ENCODE data around the gene CLSTN3.
"Not testable (repeated sequence)": the region's sequence is repeated elsewhere in the genome, so short reads cannot be mapped to it uniquely, and the experiment has no call there.

The CLSTN3 gene

DNA sequence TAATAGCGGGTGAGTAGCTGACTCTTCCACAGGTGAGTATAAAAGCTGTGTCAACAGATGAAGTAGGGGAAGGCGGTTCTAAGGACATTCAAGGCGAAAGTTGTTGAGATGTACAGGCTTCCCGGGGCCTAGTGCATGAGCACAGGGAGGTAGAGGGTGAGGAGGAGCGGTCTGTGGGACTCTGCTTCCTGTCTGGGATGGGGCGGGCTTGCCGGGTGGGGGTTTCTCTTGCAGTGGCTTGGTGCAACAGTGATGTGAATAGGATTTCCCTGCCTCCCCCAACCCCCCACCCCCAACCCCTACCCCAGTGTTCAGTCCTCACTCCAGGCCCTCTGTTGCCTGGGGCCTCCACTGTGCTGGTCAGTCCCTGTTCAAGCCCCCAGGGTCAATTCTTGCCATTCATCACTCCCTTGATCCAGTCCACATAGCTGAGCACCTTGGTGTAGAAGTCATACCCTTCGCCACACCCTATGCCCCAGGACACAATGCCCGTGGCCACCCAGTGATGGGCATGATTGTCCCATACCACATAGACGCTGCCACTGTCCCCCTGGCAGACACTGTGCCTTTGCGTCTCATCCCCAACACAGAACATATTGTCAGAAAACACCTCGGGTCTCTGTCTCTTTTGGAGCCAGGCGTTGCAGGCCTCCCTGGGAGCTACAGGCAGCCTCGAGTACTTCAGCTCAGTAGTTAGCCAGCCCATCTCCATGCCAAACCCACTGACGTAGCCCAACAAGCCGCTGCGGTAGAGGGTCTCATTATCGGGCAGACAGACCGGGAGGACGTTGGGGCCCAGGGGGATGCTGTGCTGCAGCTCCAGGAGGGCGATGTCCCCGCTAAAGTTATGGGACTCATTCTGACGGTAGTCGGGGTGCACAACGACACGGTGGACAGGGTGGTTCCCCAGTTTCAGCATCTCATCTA, 33.9 kb upstream of the CLSTN3 start:
- DNase-seq, result no peak
- ATAC-seq (replicated peaks), result no peak
- H3K4me1 Mint-ChIP-seq (ENCODE audit: low read depth in 2 of 2), result peaks cover 10 to 13% of the 10 kb centered on the region in 2 donors
- no peak overlapping the region for H3K4me3 Mint-ChIP-seq
- peaks cover 10% of the 10 kb centered on the region for H3K36me3 Mint-ChIP-seq (ENCODE audit: insufficient read depth)
- H3K27ac Mint-ChIP-seq, result peak overlapping the region; percentile 55 to 73
- H3K9me3 Mint-ChIP-seq, result no peaks in the 10 kb centered on the region
- H3K27me3 Mint-ChIP-seq, result no peaks in the 10 kb centered on the region

DNA sequence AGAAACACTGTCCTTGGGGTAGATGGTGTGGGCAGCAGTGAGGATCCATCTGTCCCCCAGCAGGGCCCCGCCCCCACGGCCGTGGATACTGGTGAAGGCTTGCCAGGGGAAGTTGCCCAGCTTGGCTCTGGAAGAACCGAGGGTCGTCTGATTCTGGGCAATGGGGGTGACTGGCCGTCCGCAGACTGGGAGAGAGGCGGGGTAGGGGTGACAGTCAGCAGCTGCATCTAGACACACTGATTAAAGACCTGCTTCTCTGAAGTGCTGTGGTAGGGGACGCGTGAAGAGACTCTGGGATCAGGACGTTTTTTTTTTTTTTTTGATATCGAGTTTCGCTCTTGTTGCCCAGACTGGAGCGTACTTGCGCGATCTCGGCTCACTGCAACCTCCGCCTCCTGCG, 33.2 kb upstream of the CLSTN3 start:
- Mint-ChIP-seq H3K9me3 (no peaks in the 10 kb centered on the region), H3K4me1 (ENCODE audit: low read depth in 2 of 2) (peaks cover 10 to 12% of the 10 kb centered on the region in 2 donors), H3K27me3 (no peaks in the 10 kb centered on the region), H3K36me3 (ENCODE audit: insufficient read depth) (peaks cover 14% of the 10 kb centered on the region), H3K27ac (no peak overlapping the region), H3K4me3 (no peak overlapping the region)
- no peak for DNase-seq
- ATAC-seq (replicated peaks), result no peak

DNA sequence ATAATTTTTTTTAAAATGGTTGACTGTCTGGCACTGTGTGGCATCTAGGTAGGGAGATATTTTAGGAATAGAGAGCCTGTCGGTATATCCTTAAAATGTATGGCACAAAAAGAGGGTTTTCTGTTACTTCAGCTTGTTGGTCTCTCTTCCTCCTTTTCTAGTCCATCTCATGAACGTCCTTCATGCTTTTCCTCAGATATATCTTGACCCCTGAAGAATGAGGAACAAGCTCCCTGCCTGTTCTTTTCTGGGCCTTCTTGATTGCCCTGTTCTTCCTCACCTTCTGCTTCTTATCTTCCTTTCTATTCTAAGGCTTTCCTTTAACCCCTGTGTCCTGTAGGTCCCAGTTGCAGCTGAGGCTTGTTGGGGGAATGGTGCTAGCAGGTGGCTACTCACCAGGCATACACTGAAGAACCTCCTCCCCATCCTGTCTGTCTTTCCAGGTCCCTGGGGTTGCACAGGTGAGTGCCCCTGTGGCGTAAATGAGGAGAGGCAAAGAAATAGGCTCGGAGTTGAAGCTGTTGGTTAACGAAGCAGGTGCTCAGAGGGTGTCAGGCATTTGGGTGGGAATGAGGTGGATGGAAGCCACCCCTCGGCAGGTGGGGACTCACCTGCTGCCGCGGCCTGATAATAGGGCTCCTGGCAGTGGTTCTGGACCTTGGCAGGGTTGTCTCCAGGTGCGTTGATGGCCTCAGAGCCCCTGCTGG, 30.7 kb upstream of the CLSTN3 start:
- peaks cover 14% of the 10 kb centered on the region for H3K36me3 Mint-ChIP-seq (ENCODE audit: insufficient read depth)
- H3K9me3 Mint-ChIP-seq, result no peaks in the 10 kb centered on the region
- ATAC-seq (replicated peaks) (no peak), DNase-seq (no peak)
- peaks cover 15 to 20% of the 10 kb centered on the region in 2 donors for H3K4me1 Mint-ChIP-seq (ENCODE audit: low read depth in 2 of 2)
- no peak overlapping the region for H3K4me3 Mint-ChIP-seq
- no peak overlapping the region for H3K27ac Mint-ChIP-seq
- no peaks in the 10 kb centered on the region for H3K27me3 Mint-ChIP-seq

DNA sequence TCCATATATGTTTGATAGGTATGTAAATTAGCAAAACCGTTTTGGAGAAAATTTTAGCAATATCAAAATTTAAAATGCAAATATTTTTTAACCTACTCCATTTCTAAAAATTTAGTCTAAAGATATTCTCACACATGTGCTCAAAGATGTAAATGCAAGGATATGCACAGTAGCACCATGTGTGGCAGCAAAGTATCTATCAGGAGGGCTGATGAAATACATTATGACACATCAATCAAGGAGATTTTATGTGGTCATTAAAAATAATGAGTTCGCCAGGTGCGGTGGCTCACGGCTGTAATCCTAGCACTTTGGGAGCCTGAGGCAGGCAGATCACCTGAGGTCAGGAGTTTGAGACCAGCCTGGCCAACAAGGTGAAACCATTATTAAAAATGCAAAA, 29.9 kb upstream of the CLSTN3 start:
- no peak for DNase-seq
- no peaks in the 10 kb centered on the region for H3K27me3 Mint-ChIP-seq
- no peak overlapping the region for H3K27ac Mint-ChIP-seq
- H3K9me3 Mint-ChIP-seq, result no peaks in the 10 kb centered on the region
- H3K4me1 Mint-ChIP-seq (ENCODE audit: low read depth in 2 of 2), result peaks cover 17 to 21% of the 10 kb centered on the region in 2 donors
- ATAC-seq (replicated peaks), result no peak
- peaks cover 16% of the 10 kb centered on the region for H3K36me3 Mint-ChIP-seq (ENCODE audit: insufficient read depth)
- H3K4me3 Mint-ChIP-seq, result no peak overlapping the region

DNA sequence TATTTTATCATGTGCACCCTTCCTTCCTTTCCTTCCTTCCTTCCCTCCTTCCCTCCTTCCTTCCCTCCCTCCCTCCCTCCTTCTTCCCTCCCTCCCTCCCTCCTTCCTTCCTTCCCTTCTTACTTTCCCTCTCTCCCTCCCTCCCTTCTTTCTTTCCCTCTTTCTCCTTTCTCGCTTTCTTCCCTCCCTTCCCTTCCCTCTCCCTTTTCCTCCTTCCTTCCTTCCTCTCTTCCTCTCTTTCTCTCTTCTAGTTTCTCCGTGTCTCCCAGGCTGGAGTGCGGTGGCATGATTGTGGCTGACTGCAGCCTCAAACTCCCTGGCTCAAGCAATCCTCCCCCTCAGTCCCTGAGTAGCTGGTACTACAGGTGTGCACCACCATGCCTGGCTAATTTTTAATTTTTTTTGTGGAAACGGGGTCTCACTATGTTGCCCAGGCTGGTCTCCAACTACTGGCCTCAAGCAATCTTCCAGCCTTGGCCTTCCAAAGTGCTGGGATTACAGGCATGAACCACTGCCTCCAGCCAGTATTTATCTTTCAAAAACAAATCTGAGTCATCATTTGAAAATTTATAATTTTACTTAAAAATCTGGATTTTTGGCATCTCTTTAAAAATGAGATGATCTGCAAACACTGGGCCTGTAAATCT, 29.0 kb upstream of the CLSTN3 start:
- no peak for DNase-seq
- Mint-ChIP-seq H3K4me3 (no peak overlapping the region), H3K4me1 (ENCODE audit: low read depth in 2 of 2) (peaks cover 24 to 30% of the 10 kb centered on the region in 2 donors), H3K27me3 (no peaks in the 10 kb centered on the region), H3K9me3 (peaks cover 3 to 9% of the 10 kb centered on the region in 2 donors), H3K36me3 (ENCODE audit: insufficient read depth) (peaks cover 17% of the 10 kb centered on the region), H3K27ac (peak overlapping the region in 1 of 2 donors; percentile 70)
- ATAC-seq (replicated peaks), result no peak

DNA sequence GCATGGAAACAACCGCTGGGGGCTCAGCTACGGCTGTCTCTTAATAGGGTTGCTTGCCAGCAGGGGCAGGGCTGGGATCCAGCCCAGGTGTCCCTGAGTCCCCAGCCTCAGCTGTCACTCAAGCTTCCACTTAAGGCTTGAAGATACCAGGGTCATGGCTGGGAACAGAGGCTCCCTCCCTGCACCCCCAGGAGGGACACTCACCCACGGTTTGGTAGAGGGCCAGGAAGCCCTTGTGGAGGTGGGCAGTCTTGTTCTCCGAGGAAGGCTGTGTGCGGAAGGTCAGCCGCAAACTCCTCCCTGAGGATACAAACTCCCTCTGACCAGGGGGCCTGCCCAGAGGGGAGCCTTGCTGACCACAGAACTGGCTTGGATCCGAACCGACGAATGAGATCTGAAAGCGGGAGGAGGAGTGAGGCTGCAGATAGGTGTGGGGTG, 28.5 kb upstream of the CLSTN3 start:
- no peak for DNase-seq
- peaks cover 17% of the 10 kb centered on the region for H3K36me3 Mint-ChIP-seq (ENCODE audit: insufficient read depth)
- ATAC-seq (replicated peaks), result no peak
- H3K9me3 Mint-ChIP-seq, result peaks cover 3 to 11% of the 10 kb centered on the region in 2 donors
- no peak overlapping the region for H3K4me3 Mint-ChIP-seq
- peak overlapping the region; percentile 41 to 70 for H3K27ac Mint-ChIP-seq
- H3K4me1 Mint-ChIP-seq (ENCODE audit: low read depth in 2 of 2), result peaks cover 28 to 36% of the 10 kb centered on the region in 2 donors
- no peaks in the 10 kb centered on the region for H3K27me3 Mint-ChIP-seq

DNA sequence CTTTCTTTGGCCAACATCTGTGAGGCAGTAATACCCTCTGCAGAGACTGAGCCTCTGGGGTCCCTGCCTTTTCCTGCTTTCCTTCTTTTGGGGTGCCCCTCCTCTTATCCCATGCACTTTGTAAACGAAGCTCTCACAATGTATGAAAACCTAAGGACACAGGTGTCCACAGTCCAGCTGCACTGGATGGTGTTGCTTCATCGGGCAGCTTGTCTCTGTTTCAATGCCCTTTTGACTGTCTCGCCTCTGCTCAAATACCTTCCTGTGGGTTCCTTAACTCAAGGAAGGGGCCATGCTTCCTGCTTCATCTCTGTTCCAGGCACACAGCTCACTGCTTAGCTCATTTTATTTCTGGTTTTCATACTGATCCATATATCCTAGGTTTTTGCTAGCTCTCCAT, 27.6 kb upstream of the CLSTN3 start:
- H3K4me1 Mint-ChIP-seq (ENCODE audit: low read depth in 2 of 2), result peaks cover 29 to 41% of the 10 kb centered on the region in 2 donors
- DNase-seq, result no peak
- ATAC-seq (replicated peaks), result no peak
- H3K4me3 Mint-ChIP-seq, result no peak overlapping the region
- no peaks in the 10 kb centered on the region for H3K27me3 Mint-ChIP-seq
- peaks cover 3 to 11% of the 10 kb centered on the region in 2 donors for H3K9me3 Mint-ChIP-seq
- H3K36me3 Mint-ChIP-seq (ENCODE audit: insufficient read depth), result peaks cover 17% of the 10 kb centered on the region
- peak overlapping the region; percentile 41 to 70 for H3K27ac Mint-ChIP-seq

DNA sequence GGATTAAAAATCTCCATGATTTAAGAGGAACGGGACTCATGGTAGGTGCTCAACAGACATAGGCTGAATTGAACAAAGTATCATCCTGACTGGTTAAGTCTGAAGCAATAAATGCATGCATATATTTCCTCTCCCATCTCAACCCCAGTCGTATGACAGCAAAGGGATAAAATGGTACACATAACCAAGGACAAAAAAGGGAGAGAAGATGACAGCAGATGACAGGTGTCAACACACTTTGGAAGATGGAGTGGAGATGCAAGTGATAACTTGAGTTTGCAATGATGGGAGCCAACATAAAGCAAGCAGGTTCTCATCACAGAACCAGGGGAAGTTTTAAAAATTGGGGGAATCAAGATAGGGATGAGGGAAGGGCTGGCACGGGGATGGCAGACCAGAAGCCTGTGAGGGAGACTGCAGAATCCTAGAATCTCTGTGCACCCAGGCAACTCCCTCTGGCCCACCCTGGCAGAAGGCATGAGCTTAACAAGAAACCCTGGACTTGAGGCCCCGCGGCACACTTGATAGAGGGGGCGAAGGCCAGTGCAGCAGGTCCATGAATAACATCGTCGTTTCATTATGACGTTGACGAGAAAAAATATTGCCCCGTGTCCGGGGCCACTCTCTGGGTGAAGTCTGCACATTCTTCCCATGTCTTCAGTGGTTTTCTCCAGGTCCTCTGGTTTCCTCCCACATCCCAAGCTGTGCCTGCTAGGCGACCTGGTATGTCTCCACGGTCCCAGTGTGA, 26.2 kb upstream of the CLSTN3 start:
- Mint-ChIP-seq H3K4me3 (no peak overlapping the region), H3K9me3 (peaks cover 3 to 11% of the 10 kb centered on the region in 2 donors), H3K27ac (peak overlapping the region in 1 of 2 donors; percentile 39), H3K36me3 (ENCODE audit: insufficient read depth) (peaks cover 28% of the 10 kb centered on the region), H3K27me3 (no peaks in the 10 kb centered on the region), H3K4me1 (ENCODE audit: low read depth in 2 of 2) (peaks cover 40 to 47% of the 10 kb centered on the region in 2 donors)
- no peak for ATAC-seq (replicated peaks)
- DNase-seq, result no peak

DNA sequence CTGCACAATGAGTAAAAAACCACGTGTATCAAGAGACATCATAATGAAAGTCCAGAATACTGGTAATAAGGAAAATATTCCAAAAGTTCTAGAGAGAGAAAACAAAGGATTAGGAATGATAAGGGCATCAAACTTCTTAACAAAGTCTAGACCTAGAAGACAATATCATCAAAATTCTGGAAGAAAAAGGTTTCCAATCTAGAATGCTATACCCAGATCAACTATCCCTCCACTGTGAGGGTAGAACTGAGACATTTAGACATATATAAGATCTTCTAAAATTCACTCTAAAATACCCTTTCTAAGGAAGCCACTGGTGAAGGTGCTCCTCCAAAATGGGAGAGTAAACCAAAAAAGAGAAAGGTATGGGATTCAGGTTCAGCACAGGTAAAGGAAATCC, 24.1 kb upstream of the CLSTN3 start:
- peak overlapping the region in 1 of 2 donors; percentile 45 for H3K27ac Mint-ChIP-seq
- peaks cover 51 to 57% of the 10 kb centered on the region in 2 donors for H3K4me1 Mint-ChIP-seq (ENCODE audit: low read depth in 2 of 2)
- H3K36me3 Mint-ChIP-seq (ENCODE audit: insufficient read depth), result peaks cover 23% of the 10 kb centered on the region
- peaks cover 3 to 11% of the 10 kb centered on the region in 2 donors for H3K9me3 Mint-ChIP-seq
- ATAC-seq (replicated peaks) (no peak), DNase-seq (no peak)
- H3K27me3 Mint-ChIP-seq, result no peaks in the 10 kb centered on the region
- peak overlapping the region in 1 of 2 donors; percentile 59 for H3K4me3 Mint-ChIP-seq

DNA sequence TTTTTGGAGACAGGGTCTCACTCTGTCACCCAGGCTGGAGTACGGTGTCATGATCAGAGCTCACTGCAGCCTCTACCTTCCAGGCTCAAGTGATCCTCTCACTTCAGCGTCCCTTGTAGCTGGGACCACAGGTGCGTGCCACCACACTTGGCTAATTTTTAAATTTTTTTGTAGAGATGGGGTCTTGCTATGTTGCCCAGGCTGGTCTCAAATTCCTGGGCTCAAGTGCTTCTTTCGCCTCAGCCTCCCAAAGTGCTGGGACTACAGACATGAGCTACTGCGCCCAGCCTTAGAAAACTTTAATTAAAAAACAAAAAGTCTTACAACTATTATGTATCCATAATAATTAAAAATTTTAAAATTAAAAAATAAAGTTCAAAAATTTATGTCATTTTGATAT, 23.0 kb upstream of the CLSTN3 start:
- H3K9me3 Mint-ChIP-seq, result peaks cover 3 to 11% of the 10 kb centered on the region in 2 donors
- peaks cover 18% of the 10 kb centered on the region for H3K36me3 Mint-ChIP-seq (ENCODE audit: insufficient read depth)
- not testable (repeated sequence) for H3K27me3 Mint-ChIP-seq; ATAC-seq (replicated peaks); DNase-seq; H3K27ac Mint-ChIP-seq
- H3K4me1 Mint-ChIP-seq (ENCODE audit: low read depth in 2 of 2), result peaks cover 48 to 57% of the 10 kb centered on the region in 2 donors
- H3K4me3 Mint-ChIP-seq, result peak overlapping the region; percentile 15 to 94

DNA sequence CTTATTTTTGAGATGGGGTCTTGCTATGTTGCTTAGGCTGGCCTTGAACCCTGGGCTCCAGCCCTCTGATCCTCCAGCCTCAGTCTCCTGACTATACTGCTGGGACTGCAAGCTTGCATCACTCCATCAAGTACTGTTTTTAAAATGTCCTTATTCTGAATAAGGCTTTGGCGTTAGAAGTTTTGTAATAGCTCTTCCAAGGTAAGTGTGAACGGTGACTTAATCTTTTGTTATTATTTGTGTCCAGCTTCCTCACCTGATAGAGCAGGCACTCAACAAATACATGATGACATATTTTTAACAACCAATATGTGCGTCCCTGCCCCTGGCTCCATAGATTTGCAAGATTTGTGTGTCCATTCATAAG, 22.6 kb upstream of the CLSTN3 start:
- ATAC-seq (replicated peaks), result no peak
- H3K27me3 Mint-ChIP-seq, result no peaks in the 10 kb centered on the region
- DNase-seq, result no peak
- H3K4me1 Mint-ChIP-seq (ENCODE audit: low read depth in 2 of 2), result peaks cover 46 to 52% of the 10 kb centered on the region in 2 donors
- H3K9me3 Mint-ChIP-seq, result peaks cover 3 to 11% of the 10 kb centered on the region in 2 donors
- H3K36me3 Mint-ChIP-seq (ENCODE audit: insufficient read depth), result peaks cover 18% of the 10 kb centered on the region
- peak overlapping the region; percentile 92 for H3K27ac Mint-ChIP-seq
- peak overlapping the region; percentile 93 to 94 for H3K4me3 Mint-ChIP-seq

DNA sequence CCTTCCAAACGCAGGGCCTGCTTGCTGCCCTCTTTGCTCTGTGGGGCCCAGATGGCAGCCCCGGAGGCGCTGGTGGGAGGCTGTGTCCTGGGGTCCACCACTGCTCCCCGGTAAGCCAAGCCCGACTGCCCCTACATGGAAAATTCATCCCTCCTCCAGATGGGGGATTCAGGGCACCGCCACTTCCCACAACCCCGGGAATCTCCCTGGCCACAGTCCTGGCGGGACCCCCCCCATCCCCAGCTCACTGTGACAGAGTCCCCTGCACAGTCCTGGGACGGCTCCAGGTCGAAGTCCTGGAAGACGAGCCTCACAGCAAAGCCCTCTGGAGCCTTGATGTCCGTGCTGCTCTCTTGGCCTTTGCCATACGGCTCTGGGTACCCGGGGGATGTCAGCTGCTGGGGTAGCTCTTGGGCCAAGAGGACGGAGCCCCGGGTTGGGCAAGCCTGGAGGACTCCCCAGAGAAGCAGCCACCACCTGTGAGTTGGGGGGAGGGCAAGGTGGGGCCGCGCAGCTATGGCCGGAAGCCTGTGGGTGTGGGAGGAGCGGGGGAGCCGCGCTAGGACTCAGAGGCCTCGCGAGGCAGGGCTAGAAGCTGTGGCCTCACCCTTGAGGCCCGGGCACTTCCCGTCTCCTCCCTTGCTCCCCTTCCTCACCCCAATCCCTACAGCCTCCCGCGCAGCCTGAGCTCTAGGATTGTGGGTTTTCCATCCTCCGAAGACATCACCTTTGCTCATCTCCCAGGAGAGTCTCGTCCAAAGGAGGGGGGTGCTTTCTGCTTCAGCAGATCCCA, 22.0 kb upstream of the CLSTN3 start:
- DNase-seq (peak; percentile 56 to 63 (median 61)), ATAC-seq (replicated peaks) (peak; percentile 95)
- Mint-ChIP-seq H3K4me1 (ENCODE audit: low read depth in 2 of 2) (peaks cover 43 to 50% of the 10 kb centered on the region in 2 donors), H3K36me3 (ENCODE audit: insufficient read depth) (peaks cover 18% of the 10 kb centered on the region), H3K9me3 (peaks cover 3 to 11% of the 10 kb centered on the region in 2 donors), H3K4me3 (peak overlapping the region; percentile 93 to 94), H3K27me3 (no peaks in the 10 kb centered on the region), H3K27ac (peak overlapping the region; percentile 92)

Data from effector memory CD8-positive, alpha-beta T cell (primary cell).